IMR-90 (cell line): Measurements from ENCODE around the gene TMTC2. TPM values are rescaled to one million over a fixed set of nuclear protein-coding genes. Genes with fewer than 3 reads are reported as not detected.

Experiments used
- ATAC-seq: fragments of 200-7000 bp; cut with Tn5 transposase; 2 replicates; pipeline ENCODE4 v1.9.1; 2020; ENCODE audit warnings: low read depth, mild to moderate bottlenecking, moderate library complexity
- BruUV-seq: library from RNA; stranded (reverse); fragments of 400-500 nt; replicated peaks from 2 replicates; lab custom pipeline; 2021; lab: Mats Ljungman, UMichigan
- CTCF ChIA-PET: fragments of 300-600 bp; formaldehyde crosslinking; extraction: SDS; loops from one replicate; lab custom pipeline; 2021; ENCODE audit warnings: antibody characterized with exemption; lab: Yijun Ruan, JAX
- POLR2A ChIA-PET: fragments of 300-600 bp; sonication (Branson Sonifier 250); formaldehyde crosslinking; loops from one replicate; lab custom pipeline; 2022; ENCODE audit warnings: antibody characterized with exemption; ENCODE audit not compliant: unreplicated experiment; lab: Charles Lee
- DNase-seq: peaks from one replicate; pipeline ENCODE4 v3.0.0; 2013
- H2AFZ ChIP-seq: replicated peaks from 2 replicates; pipeline ENCODE3; 2013; ENCODE audit warnings: low read length, mild to moderate bottlenecking; ENCODE audit not compliant: poor library complexity
- H2AK5ac ChIP-seq: 2 replicates; pipeline ENCODE4 v1.6.1; 2013; ENCODE audit warnings: low read depth, low read length, inconsistent platforms
- H2AK9ac ChIP-seq: replicated peaks from 2 replicates; pipeline ENCODE3; 2013; ENCODE audit warnings: mild to moderate bottlenecking, low read depth, low read length, moderate library complexity; ENCODE audit not compliant: poor library complexity
- H2BK120ac ChIP-seq: 2 replicates; pipeline ENCODE4 v1.6.1; 2013; ENCODE audit warnings: low read depth, low read length, inconsistent platforms
- H2BK15ac ChIP-seq: 3 replicates; pipeline ENCODE4 v1.6.1; 2013; ENCODE audit warnings: low read depth, low read length, inconsistent platforms
- H2BK20ac ChIP-seq: 2 replicates; pipeline ENCODE4 v1.6.1; 2013; ENCODE audit warnings: low read depth, mild to moderate bottlenecking, inconsistent platforms, low read length, moderate library complexity
- H2BK5ac ChIP-seq: 2 replicates; pipeline ENCODE4 v1.6.1; 2013; ENCODE audit warnings: mild to moderate bottlenecking, low read depth, low read length, inconsistent platforms; ENCODE audit not compliant: poor library complexity, severe bottlenecking
- H3K14ac ChIP-seq: replicated peaks from 2 replicates; pipeline ENCODE4 v1.6.1; 2013; ENCODE audit warnings: low read depth, low read length, inconsistent platforms
- H3K18ac ChIP-seq: 2 replicates; pipeline ENCODE4 v1.6.1; 2013; ENCODE audit warnings: low read depth, low read length, control low read depth
- H3K23ac ChIP-seq: 2 replicates; pipeline ENCODE4 v1.6.1; 2013; ENCODE audit warnings: low read depth, low read length, inconsistent platforms
- H3K27ac ChIP-seq: 2 replicates; pipeline ENCODE4 v1.5.1; 2013; ENCODE audit warnings: mild to moderate bottlenecking, control low read depth, low read length; ENCODE audit not compliant: insufficient read depth
- H3K27me3 ChIP-seq: 2 replicates; pipeline ENCODE4 v1.6.1; 2013; ENCODE audit warnings: low read length; ENCODE audit not compliant: control insufficient read depth, insufficient read depth
- H3K36me3 ChIP-seq: 2 replicates; pipeline ENCODE4 v1.6.1; 2013; ENCODE audit warnings: low read length, mixed read lengths; ENCODE audit not compliant: control insufficient read depth, insufficient read depth
- H3K4ac ChIP-seq: 2 replicates; pipeline ENCODE4 v1.6.1; 2013; ENCODE audit warnings: low read depth, low read length, inconsistent platforms
- H3K4me1 ChIP-seq: 2 replicates; pipeline ENCODE4 v1.6.1; 2013; ENCODE audit warnings: low read length, mixed read lengths; ENCODE audit not compliant: control insufficient read depth, insufficient read depth
- H3K4me2 ChIP-seq: 2 replicates; pipeline ENCODE4 v1.6.1; 2013; ENCODE audit warnings: low read depth, mild to moderate bottlenecking, control low read depth, low read length, moderate library complexity
- H3K4me3 ChIP-seq: 2 replicates; pipeline ENCODE4 v1.5.1; 2013; ENCODE audit warnings: low read depth, mild to moderate bottlenecking, control low read depth, low read length, moderate library complexity; ENCODE audit not compliant: insufficient read depth
- H3K56ac ChIP-seq: 2 replicates; pipeline ENCODE4 v1.6.1; 2013; ENCODE audit warnings: low read length, inconsistent platforms; ENCODE audit not compliant: insufficient read depth; ENCODE audit errors: extremely low read depth
- H3K79me1 ChIP-seq, 2 experiments: 2 replicates each; pipeline ENCODE4 v1.6.1; 2013; ENCODE audit warnings: low read length in 2 of 2, inconsistent platforms in 1 of 2, low read depth in 1 of 2
- H3K9ac ChIP-seq: 2 replicates; pipeline ENCODE4 v1.6.1; 2013; ENCODE audit warnings: low read depth, low read length, control low read depth
- H3K9me1 ChIP-seq: 2 replicates; pipeline ENCODE4 v1.6.1; 2013; ENCODE audit warnings: low read length, inconsistent platforms; ENCODE audit not compliant: insufficient read depth
- H3K9me3 ChIP-seq: 2 replicates; pipeline ENCODE4 v1.6.1; 2013; ENCODE audit warnings: low read length; ENCODE audit not compliant: control insufficient read depth, insufficient read depth
- H4K20me1 ChIP-seq: 2 replicates; pipeline ENCODE4 v1.6.1; 2013; ENCODE audit warnings: low read length, inconsistent platforms; ENCODE audit not compliant: insufficient read depth
- H4K5ac ChIP-seq: 2 replicates; pipeline ENCODE4 v1.6.1; 2013; ENCODE audit warnings: mild to moderate bottlenecking, low read depth, low read length, control low read depth
- H4K8ac ChIP-seq, 2 experiments: 2 replicates each; pipeline ENCODE4 v1.6.1; 2013; ENCODE audit warnings: low read depth in 2 of 2, low read length in 2 of 2, control low read depth in 1 of 2, inconsistent platforms in 1 of 2
- H4K91ac ChIP-seq: 2 replicates; pipeline ENCODE4 v1.6.1; 2013; ENCODE audit warnings: low read depth, low read length, inconsistent platforms; ENCODE audit not compliant: insufficient read depth
- BHLHE40 ChIP-seq: fragments of 150-350 bp; IDR thresholded peaks from 2 replicates; pipeline ENCODE4 v1.6.1; 2016; ENCODE audit warnings: mild to moderate bottlenecking, low read depth, low read length
- CHD1 ChIP-seq: IDR thresholded peaks from 2 replicates; pipeline ENCODE4 v1.6.1; 2012; ENCODE audit warnings: low read depth, low read length, improper control_type of control experiment
- CTCF ChIP-seq: conservative IDR thresholded peaks from 2 replicates; pipeline ENCODE4 v1.5.1; 2012; ENCODE audit warnings: mild to moderate bottlenecking, low read depth, low read length, improper control_type of control experiment
- ELK1 ChIP-seq: fragments of 150-350 bp; IDR thresholded peaks from 2 replicates; pipeline ENCODE4 v1.6.1; 2016; ENCODE audit warnings: low read depth, mild to moderate bottlenecking, low read length, moderate library complexity, borderline replicate concordance
- MAFK ChIP-seq: IDR thresholded peaks from 2 replicates; pipeline ENCODE4 v1.6.1; 2012; ENCODE audit warnings: low read depth, low read length, improper control_type of control experiment
- MAZ ChIP-seq: IDR thresholded peaks from 2 replicates; pipeline ENCODE4 v1.6.1; 2012; ENCODE audit warnings: low read depth, mild to moderate bottlenecking, low read length, improper control_type of control experiment, moderate library complexity, borderline replicate concordance
- MXI1 ChIP-seq: IDR thresholded peaks from 2 replicates; pipeline ENCODE4 v1.6.1; 2012; ENCODE audit warnings: low read depth, mild to moderate bottlenecking, low read length, moderate library complexity, borderline replicate concordance
- RAD21 ChIP-seq: IDR thresholded peaks from 2 replicates; pipeline ENCODE4 v1.6.1; 2012; ENCODE audit warnings: low read length, improper control_type of control experiment
- RCOR1 ChIP-seq: IDR thresholded peaks from 2 replicates; pipeline ENCODE4 v1.6.1; 2012; ENCODE audit warnings: mild to moderate bottlenecking, low read length, improper control_type of control experiment; ENCODE audit not compliant: insufficient replicate concordance
- RFX5 ChIP-seq: IDR thresholded peaks from 2 replicates; pipeline ENCODE4 v1.8.0; 2012; ENCODE audit warnings: low read depth, mild to moderate bottlenecking, low read length, moderate library complexity
- SMC3 ChIP-seq: fragments of 150-350 bp; IDR thresholded peaks from 2 replicates; pipeline ENCODE4 v1.6.1; 2016; ENCODE audit warnings: low read depth, mild to moderate bottlenecking, antibody characterized with exemption, low read length, moderate library complexity
- WGBS, 2 experiments: methylation state at CpG; one replicate each; pipeline versions ENCODE4 v1.1.5 to v1.1.7; 2013; ENCODE audit warnings: missing lambda C conversion rate in 2 of 2; ENCODE audit not compliant: insufficient read length in 1 of 2; ENCODE audit errors: extremely low coverage in 2 of 2; 5-methylcytosine and 5-hydroxymethylcytosine counted together
- dilution Hi-C: fragments of 300-500 bp; cut with HindIII; formaldehyde crosslinking; loops from one replicate; pipeline ENCODE4 v1.14.3; 2018; ENCODE audit warnings: low sequenced_read_pairs; ENCODE audit not compliant: unreplicated experiment
- in situ Hi-C: fragments of 300-500 bp; cut with MboI; formaldehyde crosslinking; loops from 3 replicates; pipeline ENCODE4 v1.14.3; 2019; ENCODE audit warnings: low sequenced_read_pairs, inconsistent platforms, mixed read lengths
- intact Hi-C: fragments of 100-400 bp; cut with micrococcal nuclease; formaldehyde crosslinking; loops from 2 replicates; pipeline ENCODE4 v1.10.0; 2022
- polyA plus RNA-seq, 3 experiments: library from polyadenylated mRNA; depleted of rRNA; stranded (reverse); fragments of >200 nt; gene quantifications; 2 replicates each; pipeline ENCODE4 v1.2.3, GENCODE V29; 2012; ENCODE audit warnings: low replicate concordance in 1 of 3
- total RNA-seq: library from RNA; depleted of rRNA; stranded (reverse); fragments of >200 nt; gene quantifications from 2 replicates; pipeline ENCODE4 v1.2.3, GENCODE V29; 2012

The TMTC2 gene
- total and polyA plus RNA-seq, 2 of the 4 experiments (the other 2 are of a cell fraction) = 0.56 to 1.4 TPM

- dilution Hi-C loops = no loop called here
These were observed 366.3 kb downstream of the TMTC2 start for GRCh38 chr12:83052890-83053541.

More at GRCh38 chr12:83052890-83053541, 366.3 kb downstream of the TMTC2 start:
- Histone ChIP-seq H2BK5ac (no peak overlapping the region), H3K36me3 (no peaks in the 10 kb centered on the region), H3K4ac (no peak overlapping the region), H2AFZ (no peak overlapping the region), H3K23ac (no peak overlapping the region), H2BK20ac (no peak overlapping the region), H4K91ac (no peak overlapping the region), H2AK9ac (no peak overlapping the region), H4K20me1 (no peaks in the 10 kb centered on the region), H4K5ac (no peak overlapping the region), H3K9me3 (no peaks in the 10 kb centered on the region), H3K4me2 (no peak overlapping the region), H3K27me3 (no peaks in the 10 kb centered on the region), H3K9ac (no peak overlapping the region), H2AK5ac (no peak overlapping the region), H3K14ac (no peak overlapping the region), H3K4me1 (no peaks in the 10 kb centered on the region), H3K27ac (no peak overlapping the region), H3K79me1 (no peaks in the 10 kb centered on the region), H3K18ac (no peak overlapping the region), H3K9me1 (no peaks in the 10 kb centered on the region), H3K4me3 (no peak overlapping the region), H2BK15ac (no peak overlapping the region), H4K8ac (no peak overlapping the region), H3K56ac (no peak overlapping the region), H2BK120ac (no peak overlapping the region)
- no TSS peak for BruUV-seq
- intact Hi-C loops = no loop called here
- ATAC-seq = no peak
- TF ChIP-seq RFX5 (no peak), ELK1 (no peak), SMC3 (no peak), CTCF (no peak), MXI1 (no peak), RAD21 (no peak), MAFK (no peak), RCOR1 (no peak), MAZ (no peak), CHD1 (no peak), BHLHE40 (no peak)
- in situ Hi-C loops = no loop called here
- ChIA-PET POLR2A (no interaction called here), CTCF (no interaction called here)
- DNase-seq = no peak
- WGBS, 2 experiments = no CpG with 5 or more reads among the region's 4 CpGs
